DMS79 treated with DMSO at 0.1 percent for 48 hours (cell line): ENCODE results near the gene RNF103.
"Not testable (repeated sequence)": the region's sequence is repeated elsewhere in the genome, so short reads cannot be mapped to it uniquely, and the experiment has no call there.

ENCODE experiments used
- DNase-seq: peaks from one replicate; lab custom pipeline; 2025; lab: John Stamatoyannopoulos, UW

The RNF103 gene

DNA sequence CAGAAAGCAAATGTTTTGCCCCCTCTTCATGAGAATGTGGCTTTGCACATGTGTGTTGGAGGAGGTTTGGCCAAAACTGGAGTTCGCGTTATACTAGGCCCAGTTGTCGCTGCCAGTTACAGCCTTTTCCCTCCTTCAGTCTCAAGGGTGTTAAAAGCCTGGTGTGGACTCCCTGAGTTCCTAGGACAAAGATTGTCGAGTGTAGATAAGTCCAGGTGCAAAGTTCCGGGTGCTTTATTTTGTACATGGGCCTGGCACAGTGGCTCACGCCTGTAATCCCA, 542 bp upstream of the RNF103 start:
- DNase-seq, result peak; percentile 4

DNA sequence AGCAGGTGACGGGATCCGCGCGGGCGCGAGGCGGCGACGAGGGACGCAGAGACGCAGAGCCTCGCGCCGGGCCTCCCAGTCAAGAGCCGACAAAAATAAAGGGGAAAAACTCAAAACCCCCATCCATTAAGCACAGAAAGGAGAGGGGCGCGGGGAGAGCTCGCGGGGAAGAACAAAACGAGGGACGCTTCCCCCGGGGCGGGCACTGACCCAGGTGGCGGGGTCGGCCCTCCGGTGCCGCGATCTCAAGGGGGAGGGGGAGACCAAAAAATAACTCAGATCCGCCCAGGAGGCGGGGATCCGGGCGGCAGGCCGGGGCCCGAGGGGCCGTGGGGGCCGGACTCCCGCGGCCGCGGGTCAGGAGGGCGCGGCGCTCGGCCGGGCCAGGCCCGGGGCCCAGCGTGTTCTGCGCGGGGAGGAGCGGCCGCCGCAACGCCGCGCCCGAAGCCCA, 597 bp downstream of the RNF103 start:
- peak; percentile 46 for DNase-seq

GRCh38 chr2:86622519-86623042, 1.1 kb downstream of the RNF103 start:
- peak; percentile 70 for DNase-seq

GRCh38 chr2:86621280-86621943, 2.3 kb downstream of the RNF103 start:
- peak; percentile 25 for DNase-seq

DNA sequence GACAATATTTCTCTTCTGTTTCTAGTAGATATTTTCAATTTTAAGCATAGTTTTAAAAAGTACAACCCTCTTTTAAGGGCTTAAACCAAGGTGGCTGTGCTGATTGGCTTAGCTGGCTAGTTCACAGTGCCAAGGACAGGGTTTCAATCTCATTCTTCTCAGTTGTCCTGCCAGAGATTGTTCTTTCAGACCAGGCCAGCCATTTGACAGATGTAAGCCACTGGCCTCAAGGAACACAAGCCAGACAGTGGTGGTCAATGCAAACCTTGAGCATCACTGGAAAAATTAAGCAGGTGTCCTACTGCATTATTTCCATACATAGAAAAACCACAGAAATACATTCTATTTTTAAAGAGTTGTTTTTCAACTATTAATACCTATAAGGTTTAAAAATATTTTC, 5.9 kb downstream of the RNF103 start:
- no peak for DNase-seq

DNA sequence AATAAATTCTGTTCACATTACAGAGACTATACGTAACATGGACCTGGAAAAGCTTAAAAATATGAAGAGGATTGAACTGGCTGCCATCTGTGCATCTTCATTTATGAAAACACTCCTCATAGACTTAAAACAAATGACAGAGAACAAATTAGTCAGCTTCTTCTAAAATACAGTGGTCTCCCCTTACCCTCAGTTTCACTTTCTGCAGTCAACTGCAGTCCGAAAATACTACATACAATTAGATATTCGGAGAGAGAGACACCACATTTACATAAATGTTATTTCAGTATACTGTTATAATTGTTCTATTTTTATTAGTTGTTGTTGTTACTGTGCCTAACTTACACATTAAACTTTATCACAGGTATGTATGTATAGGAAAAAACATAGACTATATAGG, 6.5 kb downstream of the RNF103 start:
- DNase-seq, result no peak

GRCh38 chr2:86616502-86616901, 7.2 kb downstream of the RNF103 start:
- no peak for DNase-seq

DNA sequence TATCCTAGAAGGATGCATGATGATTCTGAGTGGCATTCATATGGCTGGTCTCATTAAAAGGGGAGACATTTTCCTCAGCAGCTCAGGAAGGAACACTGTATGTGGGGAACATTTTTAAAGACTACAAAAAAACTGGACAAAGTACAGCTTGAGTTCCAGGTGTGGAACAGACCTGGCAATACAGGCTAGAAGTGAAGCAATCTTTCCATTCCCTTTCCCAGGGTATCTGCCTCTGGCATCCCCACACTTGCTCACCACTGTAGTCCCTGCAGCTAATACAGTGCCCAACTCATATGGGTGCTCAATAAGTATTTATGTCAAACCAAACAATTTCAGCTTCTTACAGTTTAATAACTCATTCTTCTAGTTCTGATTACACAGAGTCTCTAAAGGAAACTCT, 8.1 kb downstream of the RNF103 start:
- DNase-seq, result no peak

GRCh38 chr2:86613515-86613914, 10.2 kb downstream of the RNF103 start:
- DNase-seq, result no peak

- no peak for DNase-seq
Measured at GRCh38 chr2:86610871-86611270, 12.8 kb downstream of the RNF103 start.

- no peak for DNase-seq
Measured at GRCh38 chr2:86608832-86609410, 14.7 kb downstream of the RNF103 start.

DNA sequence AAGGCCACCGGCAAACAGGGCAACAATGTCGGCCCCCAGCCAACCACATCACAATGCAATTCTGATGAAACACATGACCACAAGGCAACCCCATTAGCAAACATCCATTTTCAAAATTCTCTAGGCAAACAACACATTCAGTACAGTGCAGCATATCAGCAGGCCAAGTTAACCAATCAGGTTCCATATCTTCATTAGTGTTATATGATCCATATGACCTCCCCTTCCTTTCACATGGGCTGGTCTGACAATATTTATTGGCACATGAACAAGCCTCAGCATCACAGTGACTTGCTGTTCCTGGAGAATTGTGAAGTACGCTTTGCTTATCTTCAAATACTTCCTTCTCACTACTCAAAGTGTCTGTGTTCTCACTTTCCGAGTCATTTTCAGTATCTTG, 19.8 kb downstream of the RNF103 start:
- no peak for DNase-seq

DNA sequence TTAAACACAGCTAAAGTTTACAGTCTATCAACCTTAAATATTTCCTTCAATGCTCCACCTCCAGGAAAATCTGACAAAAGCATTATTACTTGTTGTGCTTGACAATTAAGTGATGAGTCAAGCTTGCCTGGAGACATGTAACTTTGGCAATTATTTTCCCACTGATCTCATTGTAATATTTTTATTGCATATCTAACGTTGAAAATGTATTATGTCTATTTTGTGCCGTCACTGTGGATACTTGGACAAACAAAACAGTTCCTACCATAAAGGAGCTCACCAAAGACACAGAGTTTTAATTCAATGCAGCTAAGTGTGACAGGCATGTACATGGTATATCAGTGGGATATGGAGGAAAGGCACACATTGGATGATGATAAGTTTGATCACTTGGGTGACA, 24.7 kb downstream of the RNF103 start:
- DNase-seq, result no peak

DNA sequence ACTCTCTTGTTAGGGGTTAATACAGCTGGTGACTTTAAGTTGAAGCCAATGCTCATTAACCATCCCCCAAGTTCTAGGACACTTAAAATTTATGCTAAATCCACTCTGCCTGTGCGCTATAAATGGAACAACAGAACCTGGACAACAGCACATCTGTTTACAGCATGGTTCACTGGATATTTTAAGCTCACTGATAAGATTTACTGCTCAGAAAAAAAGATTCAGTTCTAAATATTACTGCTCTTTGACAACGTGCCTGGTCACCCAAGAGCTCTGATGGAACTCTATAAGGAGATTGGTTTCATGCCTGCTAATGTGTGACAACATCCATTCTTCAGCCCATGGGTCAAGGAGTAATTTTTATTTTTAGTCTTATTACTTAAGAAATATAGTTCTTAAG, 27.5 kb downstream of the RNF103 start:
- DNase-seq, result no peak

GRCh38 chr2:86593266-86593665, 30.4 kb downstream of the RNF103 start:
- no peak for DNase-seq

GRCh38 chr2:86592547-86593230, 31.0 kb downstream of the RNF103 start:
- no peak for DNase-seq

- DNase-seq, result not testable (repeated sequence)
Measured at GRCh38 chr2:86589701-86590100, 34.0 kb downstream of the RNF103 start.

GRCh38 chr2:86584151-86584913, 39.3 kb downstream of the RNF103 start:
- no peak for DNase-seq

DNA sequence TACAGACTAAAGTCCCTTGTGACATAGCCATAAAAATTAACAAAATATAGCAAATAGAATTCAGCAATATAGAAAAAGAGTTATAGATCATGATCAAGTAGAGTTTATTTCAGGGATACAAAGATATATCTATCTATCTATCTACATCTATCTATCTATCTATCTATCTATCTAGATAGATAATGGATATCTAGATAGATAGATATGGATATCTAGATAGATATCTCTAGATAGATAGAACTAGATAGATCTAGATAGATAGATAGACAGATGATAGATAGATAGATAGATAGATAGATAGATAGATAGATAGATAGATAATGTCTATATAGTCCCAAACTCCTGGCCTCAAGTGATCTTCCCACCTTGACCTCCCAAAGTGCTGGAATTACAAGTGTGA, 43.1 kb downstream of the RNF103 start:
- no peak for DNase-seq

DNA sequence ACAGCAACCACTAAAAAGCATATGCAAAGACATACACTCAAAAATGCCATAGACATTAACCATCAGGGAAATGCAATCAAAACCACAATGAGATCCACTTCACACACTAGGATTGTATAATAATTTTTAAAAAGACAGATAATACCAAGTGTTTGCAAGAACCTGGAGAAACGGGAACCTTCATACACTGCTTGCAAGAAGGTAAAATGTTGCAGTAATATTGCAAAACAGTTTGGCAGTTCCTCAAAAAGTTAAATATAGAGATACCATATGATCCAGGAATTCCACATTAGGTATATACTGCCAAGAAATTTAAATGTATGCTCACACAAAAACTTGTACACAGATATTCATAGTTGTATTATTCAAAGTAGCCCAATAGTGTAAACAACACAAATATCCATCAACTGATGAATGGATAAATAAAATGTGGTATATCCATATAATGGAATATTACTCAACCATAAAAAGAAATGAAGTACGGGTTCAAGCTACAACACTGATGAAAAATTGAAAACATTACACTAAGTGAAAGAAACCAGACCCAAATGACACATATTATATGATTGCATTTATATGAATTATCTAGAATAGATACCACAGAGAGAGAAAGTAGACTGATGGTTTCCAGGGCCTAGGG, 45.7 kb downstream of the RNF103 start:
- no peak for DNase-seq

GRCh38 chr2:86570059-86570458, 53.6 kb downstream of the RNF103 start:
- DNase-seq, result no peak

- no peak for DNase-seq
Measured at GRCh38 chr2:86566821-86567190, 56.9 kb downstream of the RNF103 start.
